Uterus (tissue), 4 donors: ENCODE results near the gene TSPAN9. TPM values are rescaled to one million over a fixed set of nuclear protein-coding genes. Genes with fewer than 3 reads are reported as not detected.

ENCODE experiments used
- DNase-seq, 2 donors: peaks; one replicate each; pipeline ENCODE4 v3.0.0-alpha.2; 2019 to 2020
- H3K27ac ChIP-seq, 2 donors: fragments of 200-600 bp; sonication (generic); 1 replicate in 1 of 2; 2 replicates in 1 of 2; pipeline ENCODE4 v1.5.1; 2016 to 2018
- H3K27me3 ChIP-seq, 2 donors: fragments of 200-600 bp; sonication (generic); one replicate each; pipeline ENCODE4 v1.5.1; 2018 to 2019; ENCODE audit warnings: control low read depth in 1 of 2
- H3K36me3 ChIP-seq, 2 donors: fragments of 200-600 bp; sonication (generic); one replicate each; pipeline ENCODE4 v1.5.1; 2019; ENCODE audit warnings: control low read depth in 1 of 2
- H3K4me1 ChIP-seq, 2 donors: fragments of 200-600 bp; sonication (generic); one replicate each; pipeline ENCODE4 v1.5.1; 2018 to 2019; ENCODE audit warnings: control low read depth in 1 of 2
- H3K4me3 ChIP-seq, 2 donors: fragments of 200-600 bp; sonication (generic); 1 replicate in 1 of 2; 2 replicates in 1 of 2; pipeline ENCODE4 v1.5.1; 2018 to 2019; ENCODE audit warnings: mild to moderate bottlenecking in 1 of 2
- H3K9me3 ChIP-seq, 2 donors: fragments of 200-600 bp; sonication (generic); one replicate each; pipeline ENCODE4 v1.5.1; 2019; ENCODE audit warnings: control low read depth in 1 of 2
- POLR2A ChIP-seq, 2 donors: fragments of 450-650 bp; IDR thresholded peaks; one replicate each; pipeline ENCODE4 v1.6.1; 2016; ENCODE audit warnings: antibody characterized with exemption in 2 of 2, mild to moderate bottlenecking in 1 of 2, moderate library complexity in 1 of 2
- intact Hi-C: fragments of 100-400 bp; cut with DNase I; formaldehyde crosslinking; loops from one replicate; pipeline ENCODE4 v1.15.1; 2023; ENCODE audit warnings: low total_unique reads
- total RNA-seq, 4 donors: library from RNA; depleted of rRNA in 3 of 4; stranded (reverse); fragments of >200 nt in 3 of 4; gene quantifications; one replicate each; pipeline versions ENCODE4 v1.1.0 to v1.2.4, GENCODE V29; 2014 to 2023
- TF ChIP-seq, protein P1 (sequence below), 4 experiments: fragments of 200-600 bp in 2 of 4; fragments of 450-650 bp in 2 of 4; sonication (generic) in 2 of 4; IDR thresholded peaks; one replicate each; pipeline ENCODE4 v1.5.1; 2016 to 2019; ENCODE audit warnings: antibody characterized with exemption in 4 of 4, mild to moderate bottlenecking in 2 of 4, moderate library complexity in 1 of 4
- donor health status: DM: yes; HTN: yes; CAD: no.

Gene TSPAN9
- total RNA-seq, 4 donors from 2014 or later: 47.9 to 106 (median 65.1) TPM

- intact Hi-C loops: no loop called here
- DNase-seq: peak in 1 of 2 donors; percentile 74
- H3K36me3 ChIP-seq: no peaks in the 10 kb centered on the region
- no peak overlapping the region for H3K4me3 ChIP-seq
- H3K4me1 ChIP-seq: peaks cover 0 to 15% of the 10 kb centered on the region in 2 donors
- H3K9me3 ChIP-seq: no peaks in the 10 kb centered on the region
- peak overlapping the region; percentile 49 to 55 for H3K27ac ChIP-seq
- no peak for TF ChIP-seq POLR2A (IDR thresholded peaks at IDR 0.05)
- TF ChIP-seq, protein P1, sequence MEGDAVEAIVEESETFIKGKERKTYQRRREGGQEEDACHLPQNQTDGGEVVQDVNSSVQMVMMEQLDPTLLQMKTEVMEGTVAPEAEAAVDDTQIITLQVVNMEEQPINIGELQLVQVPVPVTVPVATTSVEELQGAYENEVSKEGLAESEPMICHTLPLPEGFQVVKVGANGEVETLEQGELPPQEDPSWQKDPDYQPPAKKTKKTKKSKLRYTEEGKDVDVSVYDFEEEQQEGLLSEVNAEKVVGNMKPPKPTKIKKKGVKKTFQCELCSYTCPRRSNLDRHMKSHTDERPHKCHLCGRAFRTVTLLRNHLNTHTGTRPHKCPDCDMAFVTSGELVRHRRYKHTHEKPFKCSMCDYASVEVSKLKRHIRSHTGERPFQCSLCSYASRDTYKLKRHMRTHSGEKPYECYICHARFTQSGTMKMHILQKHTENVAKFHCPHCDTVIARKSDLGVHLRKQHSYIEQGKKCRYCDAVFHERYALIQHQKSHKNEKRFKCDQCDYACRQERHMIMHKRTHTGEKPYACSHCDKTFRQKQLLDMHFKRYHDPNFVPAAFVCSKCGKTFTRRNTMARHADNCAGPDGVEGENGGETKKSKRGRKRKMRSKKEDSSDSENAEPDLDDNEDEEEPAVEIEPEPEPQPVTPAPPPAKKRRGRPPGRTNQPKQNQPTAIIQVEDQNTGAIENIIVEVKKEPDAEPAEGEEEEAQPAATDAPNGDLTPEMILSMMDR (IDR thresholded peaks at IDR 0.05): no peak
- no peaks in the 10 kb centered on the region for H3K27me3 ChIP-seq
These were observed 45.9 kb downstream of the TSPAN9 start for GRCh38 chr12:3122841-3123678.

DNA sequence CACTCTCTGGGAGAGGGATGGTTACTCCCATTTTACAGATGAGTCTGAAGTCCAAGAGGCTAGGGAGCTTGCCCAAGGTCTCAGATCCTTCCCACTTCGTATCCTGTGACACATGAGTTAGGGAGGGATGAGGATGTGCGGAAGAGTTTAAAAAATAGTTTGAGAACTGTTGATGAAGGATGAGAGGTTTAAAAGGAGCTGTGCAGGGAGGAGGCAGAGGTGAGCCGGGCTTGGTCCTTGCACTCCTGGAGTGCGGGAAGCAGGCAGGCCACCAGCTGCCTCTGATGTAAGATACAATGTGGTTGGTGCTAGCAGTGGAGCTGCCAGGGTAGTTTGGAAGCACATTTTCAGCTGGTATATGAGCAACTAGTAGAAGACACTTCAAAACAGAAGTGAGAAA, 46.5 kb downstream of the TSPAN9 start:
- intact Hi-C loops: no loop called here
- TF ChIP-seq, protein P1 (IDR thresholded peaks at IDR 0.05): no peak
- TF ChIP-seq POLR2A (IDR thresholded peaks at IDR 0.05): no peak

GRCh38 chr12:3124917-3125316, 47.7 kb downstream of the TSPAN9 start:
- peaks cover 0 to 4% of the 10 kb centered on the region in 2 donors for H3K4me1 ChIP-seq
- no peak overlapping the region for H3K4me3 ChIP-seq
- no peak for DNase-seq
- H3K27ac ChIP-seq: no peak overlapping the region
- no peak for TF ChIP-seq POLR2A (IDR thresholded peaks at IDR 0.05)
- TF ChIP-seq, protein P1 (IDR thresholded peaks at IDR 0.05): no peak
- intact Hi-C loops: no loop called here
- H3K9me3 ChIP-seq: no peaks in the 10 kb centered on the region
- no peaks in the 10 kb centered on the region for H3K36me3 ChIP-seq
- no peaks in the 10 kb centered on the region for H3K27me3 ChIP-seq

More for the DNA sequence above, 46.5 kb downstream of the TSPAN9 start:
- Histone ChIP-seq H3K4me1 (peaks cover 0 to 15% of the 10 kb centered on the region in 2 donors), H3K27ac (peak overlapping the region in 1 of 2 donors; percentile 6), H3K36me3 (no peaks in the 10 kb centered on the region), H3K27me3 (no peaks in the 10 kb centered on the region), H3K9me3 (no peaks in the 10 kb centered on the region), H3K4me3 (no peak overlapping the region)
- no peak for DNase-seq

- no peak for DNase-seq
- intact Hi-C loops: no loop called here
- H3K4me1 ChIP-seq: no peaks in the 10 kb centered on the region
- H3K4me3 ChIP-seq: no peak overlapping the region
- no peaks in the 10 kb centered on the region for H3K27me3 ChIP-seq
- H3K36me3 ChIP-seq: no peaks in the 10 kb centered on the region
- H3K9me3 ChIP-seq: no peaks in the 10 kb centered on the region
- TF ChIP-seq, protein P1 (IDR thresholded peaks at IDR 0.05): no peak
- TF ChIP-seq POLR2A (IDR thresholded peaks at IDR 0.05): no peak
- no peak overlapping the region for H3K27ac ChIP-seq
These were observed 48.5 kb downstream of the TSPAN9 start for GRCh38 chr12:3125674-3126073.

DNA sequence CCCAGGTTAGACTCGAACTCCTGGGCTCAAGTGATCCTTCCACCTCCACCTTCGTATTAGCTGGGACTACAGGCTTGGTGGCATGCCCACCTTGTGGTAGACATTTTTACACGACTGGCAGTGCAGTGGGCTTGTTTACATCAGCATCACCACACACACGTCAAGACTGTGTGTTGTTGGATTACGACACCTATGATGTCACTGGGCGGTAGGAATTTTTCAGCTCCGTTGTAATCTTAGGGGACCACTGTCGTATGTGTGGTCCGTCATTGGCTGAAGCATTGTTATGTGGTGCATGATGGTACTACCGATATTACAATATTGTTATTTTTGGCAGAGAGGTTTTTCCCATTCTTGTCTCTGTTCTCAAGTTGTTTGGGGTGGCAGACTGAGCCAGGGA, 50.7 kb downstream of the TSPAN9 start:
- DNase-seq: no peak
- H3K9me3 ChIP-seq: no peaks in the 10 kb centered on the region
- no peaks in the 10 kb centered on the region for H3K27me3 ChIP-seq
- TF ChIP-seq POLR2A (IDR thresholded peaks at IDR 0.05): no peak
- TF ChIP-seq, protein P1 (IDR thresholded peaks at IDR 0.05): no peak
- intact Hi-C loops: no loop called here
- no peak overlapping the region for H3K4me3 ChIP-seq
- H3K4me1 ChIP-seq: peaks cover 0 to 5% of the 10 kb centered on the region in 2 donors
- no peak overlapping the region for H3K27ac ChIP-seq
- H3K36me3 ChIP-seq: no peaks in the 10 kb centered on the region
